Kidney (tissue), 14 donors: ENCODE results near the gene NLRP1. TPM values are rescaled to one million over a fixed set of nuclear protein-coding genes. Genes with fewer than 3 reads are reported as not detected.
A peak's percentile ranks its signal among the peaks of the same experiment; 100 is the strongest.

Experiments used
- DNase-seq, 5 donors: peaks; one replicate each; pipeline ENCODE4 v3.0.0-alpha.2; 2013 to 2020
- FAIRE-seq: peaks from 2 replicates; lab custom pipeline; 2012; peaks lifted over from hg19 to GRCh38; lab: Jason Lieb, UNC
- H3K27ac ChIP-seq, 2 donors: one replicate each; pipeline ENCODE4 v1.7.0; 2013; ENCODE audit warnings: low read depth in 2 of 2, low read length in 2 of 2, inconsistent platforms in 1 of 2
- H3K27me3 ChIP-seq: one replicate; pipeline ENCODE4 v1.7.1; 2013; ENCODE audit warnings: low read length, inconsistent platforms; ENCODE audit not compliant: control insufficient read depth, insufficient read depth
- H3K36me3 ChIP-seq, 3 donors: one replicate each; pipeline versions ENCODE4 v1.7.0 to v1.7.1; 2013; ENCODE audit warnings: low read length in 3 of 3, control low read depth in 1 of 3, inconsistent platforms in 1 of 3; ENCODE audit not compliant: insufficient read depth in 3 of 3, control insufficient read depth in 2 of 3
- H3K4me1 ChIP-seq, 3 donors: one replicate each; pipeline versions ENCODE4 v1.7.0 to v1.7.1; 2013; ENCODE audit warnings: low read length in 3 of 3, inconsistent platforms in 1 of 3, low read depth in 1 of 3; ENCODE audit not compliant: control insufficient read depth in 2 of 3, insufficient read depth in 2 of 3
- H3K4me3 ChIP-seq, 3 donors: one replicate each; pipeline versions ENCODE4 v1.7.0 to v1.8.1; 2013; ENCODE audit warnings: low read length in 3 of 3, control low read depth in 1 of 3, inconsistent platforms in 1 of 3
- H3K9ac ChIP-seq, 3 donors: one replicate each; pipeline versions ENCODE4 v1.7.0 to v1.7.1; 2013; ENCODE audit warnings: low read length in 3 of 3, control low read depth in 1 of 3, inconsistent platforms in 1 of 3
- H3K9me3 ChIP-seq, 3 donors: one replicate each; pipeline versions ENCODE4 v1.7.0 to v1.7.1; 2013; ENCODE audit warnings: low read length in 3 of 3, control low read depth in 1 of 3, inconsistent platforms in 1 of 3; ENCODE audit not compliant: control insufficient read depth in 2 of 3, insufficient read depth in 1 of 3
- CTCF ChIP-seq: IDR thresholded peaks from 3 replicates; pipeline ENCODE4 v1.5.1; 2012; ENCODE audit warnings: mild to moderate bottlenecking, moderate library complexity, borderline replicate concordance; ENCODE audit not compliant: insufficient read depth; ENCODE audit errors: extremely low read depth
- intact Hi-C: fragments of 100-400 bp; cut with DNase I; formaldehyde crosslinking; loops from one replicate; pipeline ENCODE4 v1.11.1; 2022
- polyA plus RNA-seq: library from polyadenylated mRNA; stranded (reverse); fragments of 350-450 nt; fragmentation: Illumina TruSeq; extraction: RNeasy Lipid Tissue Mini Kit (QIAGEN cat#74804); gene quantifications from one replicate; pipeline ENCODE4 v1.2.3, GENCODE V29; 2014; ENCODE audit warnings: low read depth, low replicate concordance; ENCODE audit not compliant: insufficient read depth
- total RNA-seq: library from RNA; stranded (reverse); fragmentation: NEBNext Ultra II Directional; extraction: Animal tissue kit (Norgen Biotek cat#: 25700); gene quantifications from one replicate; pipeline ENCODE4 v1.2.1, GENCODE V29; 2021
- donor health status: control.
- donor health status: control.
- donor health status: control.
- donor health status: control.
- donor health status: control.
- donor health status: DM: yes; HTN: yes; CAD: no.
- donor health status: Normal renal cell carcinoma (clear cell type).

Gene NLRP1
- total and polyA plus RNA-seq, 2 donors from 2014 or later, result 11.4 to 19.6 TPM

DNA sequence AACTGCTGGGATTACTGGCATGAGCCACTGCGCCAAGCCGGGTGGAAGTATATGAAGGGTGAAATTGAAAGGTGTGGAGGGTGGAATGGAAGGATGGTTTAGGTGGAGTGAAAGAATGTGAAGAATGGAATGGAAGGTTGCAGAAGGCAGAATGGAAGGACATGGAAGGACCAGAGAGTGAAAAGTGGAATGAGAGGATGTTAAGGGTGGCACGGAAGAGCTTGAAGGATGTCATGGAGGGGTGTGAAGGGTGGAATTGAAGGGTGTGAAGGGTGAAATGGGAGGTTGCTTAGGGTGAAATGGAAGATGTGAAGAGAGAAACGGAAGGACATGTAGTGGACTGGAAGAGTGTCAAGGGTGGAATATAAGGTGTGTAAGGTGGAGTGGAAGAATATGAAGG, 81.8 kb downstream of the NLRP1 start:
- Histone ChIP-seq H3K4me3 (no peak overlapping the region), H3K9me3 (no peaks in the 10 kb centered on the region), H3K9ac (no peak overlapping the region), H3K4me1 (peaks cover 0 to 4% (median 0%) of the 10 kb centered on the region in 3 donors), H3K27ac (no peak overlapping the region), H3K36me3 (no peaks in the 10 kb centered on the region), H3K27me3 (no peaks in the 10 kb centered on the region)
- FAIRE-seq, result no peak
- intact Hi-C loops, result no loop called here
- DNase-seq, result no peak
- no peak for TF ChIP-seq CTCF

- no peaks in the 10 kb centered on the region for H3K27me3 ChIP-seq
- H3K27ac ChIP-seq, result no peak overlapping the region
- FAIRE-seq, result no peak
- no peak overlapping the region for H3K9ac ChIP-seq
- peaks cover 0 to 4% (median 0%) of the 10 kb centered on the region in 3 donors for H3K4me1 ChIP-seq
- DNase-seq, result peak in 1 of 5 donors; percentile 58
- intact Hi-C loops, result no loop called here
- no peaks in the 10 kb centered on the region for H3K9me3 ChIP-seq
- H3K36me3 ChIP-seq, result no peaks in the 10 kb centered on the region
- no peak for TF ChIP-seq CTCF
- no peak overlapping the region for H3K4me3 ChIP-seq
Measured at GRCh38 chr17:5501685-5502084, 82.6 kb downstream of the NLRP1 start.

DNA sequence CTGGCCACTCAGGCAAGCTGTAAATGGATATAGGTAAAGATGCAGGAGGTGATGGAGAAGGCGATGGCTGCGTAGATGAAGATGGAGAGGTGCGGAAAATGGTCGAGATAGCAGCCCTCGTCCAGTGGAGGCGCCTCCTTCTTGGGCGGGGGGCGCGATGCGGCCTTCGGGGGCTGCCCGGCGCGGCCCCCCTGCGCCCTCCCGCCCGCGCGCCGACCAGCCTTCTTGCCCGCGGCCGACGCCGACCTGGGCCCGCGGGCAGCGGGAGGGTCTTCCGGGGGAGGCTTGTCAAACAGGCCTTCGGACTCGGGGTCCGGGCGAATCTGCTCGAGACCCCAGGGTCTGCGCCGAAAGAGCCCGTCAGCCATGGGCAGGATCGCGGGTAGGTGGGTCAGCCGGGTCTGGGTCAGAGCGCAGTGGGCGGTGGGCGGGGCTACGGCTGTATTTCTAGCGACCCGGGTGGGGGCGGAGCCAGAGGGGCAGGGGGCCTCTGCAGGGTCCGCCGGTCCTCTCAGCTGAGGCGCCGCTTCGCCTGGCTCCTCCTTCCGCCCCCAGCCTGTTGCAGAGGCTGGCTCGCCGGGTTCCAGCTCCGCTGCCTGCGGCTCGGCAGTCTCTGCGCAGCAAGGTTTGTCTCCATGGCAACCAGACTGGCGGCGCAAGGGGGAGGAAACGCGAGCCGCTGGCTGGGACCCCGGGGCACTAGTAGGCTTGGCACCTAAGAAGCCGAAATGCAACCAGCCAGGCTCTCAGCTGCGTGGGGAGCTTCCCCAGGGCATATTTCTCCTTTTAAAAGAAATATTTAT, 83.5 kb downstream of the NLRP1 start:
- Histone ChIP-seq H3K36me3 (no peaks in the 10 kb centered on the region), H3K4me3 (peak overlapping the region in 2 of 3 donors; percentile 55 to 81), H3K9me3 (no peaks in the 10 kb centered on the region), H3K27me3 (no peaks in the 10 kb centered on the region), H3K4me1 (peaks cover 0 to 4% (median 0%) of the 10 kb centered on the region in 3 donors), H3K27ac (no peak overlapping the region), H3K9ac (peak overlapping the region in 2 of 3 donors; percentile 59 to 67)
- FAIRE-seq (no peak), DNase-seq (peak; percentile 93 to 99 (median 98))
- intact Hi-C loops, result no loop called here
- TF ChIP-seq CTCF, result no peak

DNA sequence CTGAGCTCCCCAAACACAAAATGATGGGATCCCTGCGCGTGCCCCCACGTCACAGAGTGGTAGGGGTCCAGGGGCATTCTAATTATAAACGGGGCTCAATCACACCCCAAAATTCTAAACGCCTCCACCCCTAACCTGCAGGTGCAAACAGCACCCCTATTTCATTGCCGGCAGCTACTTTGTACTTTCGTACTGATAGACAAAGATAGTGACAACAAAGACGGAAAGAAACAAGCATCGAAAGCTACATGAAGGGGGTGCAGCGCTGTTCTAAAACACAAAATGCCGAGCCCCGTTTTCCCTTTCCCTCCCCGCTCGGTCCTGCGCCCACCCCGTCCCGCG, 84.1 kb downstream of the NLRP1 start:
- intact Hi-C loops, result no loop called here
- H3K9ac ChIP-seq, result peak overlapping the region in 2 of 3 donors; percentile 59 to 67
- no peak for FAIRE-seq

More for the DNA sequence above, 84.1 kb downstream of the NLRP1 start:
- peaks cover 0 to 4% (median 0%) of the 10 kb centered on the region in 3 donors for H3K4me1 ChIP-seq
- no peaks in the 10 kb centered on the region for H3K27me3 ChIP-seq
- H3K4me3 ChIP-seq, result peak overlapping the region in 2 of 3 donors; percentile 55 to 81
- H3K9me3 ChIP-seq, result no peaks in the 10 kb centered on the region
- no peak for TF ChIP-seq CTCF
- no peak for DNase-seq
- H3K36me3 ChIP-seq, result no peaks in the 10 kb centered on the region
- no peak overlapping the region for H3K27ac ChIP-seq
